ENCODE measurements around the gene ENKD1. TPM values are rescaled to one million over a fixed set of nuclear protein-coding genes. Genes with fewer than 3 reads are reported as not detected.

The ENKD1 gene
- total RNA-seq, 1 experiment from 2014 or later, result 23.1 TPM

GRCh38 chr16:67663877-67664222, 2.7 kb downstream of the ENKD1 start:
- DNase-seq (ENCODE audit: low read depth), result no peak

- DNase-seq (ENCODE audit: low read depth), result no peak
These were observed 3.2 kb downstream of the ENKD1 start for GRCh38 chr16:67663151-67663876.

- no peak for DNase-seq (ENCODE audit: low read depth)
These were observed 3.9 kb downstream of the ENKD1 start for GRCh38 chr16:67662653-67663010.

- no peak for DNase-seq (ENCODE audit: low read depth)
These were observed 4.5 kb downstream of the ENKD1 start for GRCh38 chr16:67661886-67662652.

GRCh38 chr16:67661101-67661761, 5.3 kb downstream of the ENKD1 start:
- peak; percentile 62 for DNase-seq (ENCODE audit: low read depth)

- DNase-seq (ENCODE audit: low read depth), result peak; percentile 97
These were observed 6.0 kb downstream of the ENKD1 start, which contains the start of gene PARD6A for GRCh38 chr16:67660564-67661028. TSS of gene PARD6A (plus strand) at chr16:67660960. CDS start at chr16:67661039, 79 bp downstream.

GRCh38 chr16:67659675-67660563, 6.6 kb downstream of the ENKD1 start, which contains the start of gene ACD:
TSS of gene ACD (minus strand) at chr16:67660260. CDS start at chr16:67660220, 40 bp downstream.
- DNase-seq (ENCODE audit: low read depth), result peak; percentile 91

GRCh38 chr16:67658849-67659674, 7.5 kb downstream of the ENKD1 start:
- no peak for DNase-seq (ENCODE audit: low read depth)

GRCh38 chr16:67657751-67658518, 8.6 kb downstream of the ENKD1 start:
- no peak for DNase-seq (ENCODE audit: low read depth)

- no peak for DNase-seq (ENCODE audit: low read depth)
These were observed 9.4 kb downstream of the ENKD1 start for GRCh38 chr16:67657017-67657608.

GRCh38 chr16:67656344-67657016, 10.1 kb downstream of the ENKD1 start:
- DNase-seq (ENCODE audit: low read depth), result no peak

- DNase-seq (ENCODE audit: low read depth), result no peak
These were observed 11.2 kb downstream of the ENKD1 start for GRCh38 chr16:67655363-67655762.

- no peak for DNase-seq (ENCODE audit: low read depth)
These were observed 12.1 kb downstream of the ENKD1 start for GRCh38 chr16:67654403-67654911.

- DNase-seq (ENCODE audit: low read depth), result no peak
These were observed 12.7 kb downstream of the ENKD1 start for GRCh38 chr16:67653789-67654402.

GRCh38 chr16:67653128-67653788, 13.3 kb downstream of the ENKD1 start:
- DNase-seq (ENCODE audit: low read depth), result no peak

GRCh38 chr16:67652578-67653127, 13.9 kb downstream of the ENKD1 start:
- DNase-seq (ENCODE audit: low read depth), result peak; percentile 32

GRCh38 chr16:67651847-67652246, 14.7 kb downstream of the ENKD1 start:
- no peak for DNase-seq (ENCODE audit: low read depth)
